AG04449 (cell line): ENCODE results near the gene PADI3.
"Not testable (repeated sequence)": the region's sequence is repeated elsewhere in the genome, so short reads cannot be mapped to it uniquely, and the experiment has no call there.

ENCODE experiments used
- CTCF ChIA-PET: fragments of 350-600 bp; formaldehyde crosslinking; extraction: SDS; loops from one replicate; lab custom pipeline; 2021; ENCODE audit warnings: antibody characterized with exemption; lab: Yijun Ruan, JAX
- POLR2A ChIA-PET: fragments of 400-600, 350-600 bp; formaldehyde crosslinking; extraction: SDS; loops from one replicate; lab custom pipeline; 2020; ENCODE audit warnings: antibody characterized with exemption, inconsistent platforms; lab: Yijun Ruan, JAX
- DNase-seq: peaks from one replicate; pipeline ENCODE4 v3.0.0-alpha.2; 2010; ENCODE audit warnings: low read depth, low spot score
- H3K4me3 ChIP-seq: 2 replicates; pipeline ENCODE4 v1.5.1; 2011; ENCODE audit warnings: low read depth, mild to moderate bottlenecking, control low read depth, low read length
- TF ChIP-seq, protein P1 (sequence below): IDR thresholded peaks from one replicate; pipeline ENCODE4 v1.5.1; 2011; ENCODE audit warnings: mild to moderate bottlenecking, moderate library complexity, low read length, control low read depth, inconsistent platforms; ENCODE audit not compliant: insufficient read depth; ENCODE audit errors: missing control alignments

The PADI3 gene

DNA sequence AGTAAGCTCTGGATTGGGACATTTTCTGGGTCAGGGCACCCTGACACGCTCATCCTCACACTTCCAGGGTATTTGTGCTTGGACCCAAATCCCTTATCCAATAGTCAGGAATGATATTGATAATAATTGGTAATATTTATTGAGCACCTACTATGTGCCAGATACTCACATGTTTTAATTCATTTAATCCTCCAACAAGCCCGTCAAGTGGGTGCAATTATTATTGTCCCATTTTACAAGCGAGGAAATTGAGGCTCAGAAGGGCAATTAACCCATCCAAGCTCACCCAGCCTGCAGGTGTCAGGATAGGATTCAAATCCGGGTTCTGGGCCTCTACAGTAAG, 11.4 kb upstream of the PADI3 start:
- CTCF ChIA-PET, result interaction anchor here (0.6 to 12.2 kb wide), 34 partner anchors 11 to 181 kb away, joined by 3 to 669 read pairs (median 7); partner anchors contain the start of genes PADI2 and PADI3
- no peak overlapping the region for H3K4me3 ChIP-seq
- TF ChIP-seq, protein P1, sequence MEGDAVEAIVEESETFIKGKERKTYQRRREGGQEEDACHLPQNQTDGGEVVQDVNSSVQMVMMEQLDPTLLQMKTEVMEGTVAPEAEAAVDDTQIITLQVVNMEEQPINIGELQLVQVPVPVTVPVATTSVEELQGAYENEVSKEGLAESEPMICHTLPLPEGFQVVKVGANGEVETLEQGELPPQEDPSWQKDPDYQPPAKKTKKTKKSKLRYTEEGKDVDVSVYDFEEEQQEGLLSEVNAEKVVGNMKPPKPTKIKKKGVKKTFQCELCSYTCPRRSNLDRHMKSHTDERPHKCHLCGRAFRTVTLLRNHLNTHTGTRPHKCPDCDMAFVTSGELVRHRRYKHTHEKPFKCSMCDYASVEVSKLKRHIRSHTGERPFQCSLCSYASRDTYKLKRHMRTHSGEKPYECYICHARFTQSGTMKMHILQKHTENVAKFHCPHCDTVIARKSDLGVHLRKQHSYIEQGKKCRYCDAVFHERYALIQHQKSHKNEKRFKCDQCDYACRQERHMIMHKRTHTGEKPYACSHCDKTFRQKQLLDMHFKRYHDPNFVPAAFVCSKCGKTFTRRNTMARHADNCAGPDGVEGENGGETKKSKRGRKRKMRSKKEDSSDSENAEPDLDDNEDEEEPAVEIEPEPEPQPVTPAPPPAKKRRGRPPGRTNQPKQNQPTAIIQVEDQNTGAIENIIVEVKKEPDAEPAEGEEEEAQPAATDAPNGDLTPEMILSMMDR, result no peak
- DNase-seq, result no peak
- POLR2A ChIA-PET, result interaction anchor here (0.9 kb wide), 1 partner anchor 48 kb away, joined by 3 read pairs; no protein-coding TSS in a partner anchor

- ChIA-PET CTCF (interaction anchor here (0.8 to 12.2 kb wide), 8 partner anchors 9 to 179 kb away, joined by 3 to 669 read pairs (median 5); partner anchors contain the start of genes PADI2 and PADI3), POLR2A (no interaction called here)
Measured at GRCh38 chr1:17239420-17239819, 9.5 kb upstream of the PADI3 start.

GRCh38 chr1:17241011-17241779, 7.7 kb upstream of the PADI3 start:
- H3K4me3 ChIP-seq, DNase-seq, POLR2A ChIA-PET: not testable (repeated sequence)
- CTCF ChIA-PET, result interaction anchor here (1.0 to 12.2 kb wide), 7 partner anchors 13 to 166 kb away, joined by 3 to 669 read pairs (median 4); partner anchors contain the start of gene PADI2

More at GRCh38 chr1:17239420-17239819, 9.5 kb upstream of the PADI3 start:
- H3K4me3 ChIP-seq, result no peak overlapping the region
- peak; percentile 72 for DNase-seq
- TF ChIP-seq, protein P1, result no peak

- DNase-seq, POLR2A ChIA-PET, H3K4me3 ChIP-seq: not testable (repeated sequence)
- CTCF ChIA-PET, result interaction anchor here (0.9 to 12.2 kb wide), 6 partner anchors 30 to 165 kb away, joined by 3 to 669 read pairs (median 4); partner anchors contain the start of gene PADI2
Measured at GRCh38 chr1:17241780-17242074, 7.2 kb upstream of the PADI3 start.

DNA sequence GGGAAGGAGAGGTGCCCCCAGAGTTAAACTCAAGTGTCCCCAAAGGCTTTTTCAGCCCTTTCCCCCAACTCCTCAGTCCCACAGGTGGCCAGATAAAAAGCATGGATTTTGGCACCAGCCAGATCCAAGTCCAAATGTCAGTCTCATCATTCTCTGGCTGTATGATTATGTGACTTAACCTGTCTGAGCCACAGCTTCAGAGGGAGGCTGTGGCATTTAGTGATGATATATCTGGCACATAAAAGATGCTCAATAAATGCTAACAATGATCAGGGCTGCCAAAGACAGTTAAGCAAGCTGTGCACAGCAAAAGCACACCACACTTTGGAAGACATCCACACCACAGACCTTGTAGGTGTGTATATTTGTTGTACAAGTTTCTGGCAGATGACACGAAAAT, 5.6 kb upstream of the PADI3 start:
- H3K4me3 ChIP-seq, result no peak overlapping the region
- ChIA-PET POLR2A (no interaction called here), CTCF (interaction anchor here (1.6 to 12.2 kb wide), 2 partner anchors 111 to 118 kb away, joined by 3 to 669 read pairs; partner anchors contain the start of gene PADI2)
- TF ChIP-seq, protein P1, result no peak
- DNase-seq, result no peak

- POLR2A ChIA-PET, result no interaction called here
- TF ChIP-seq, protein P1, result no peak
- CTCF ChIA-PET, result interaction anchor here (0.7 to 7.8 kb wide), 12 partner anchors 9 to 293 kb away, joined by 3 to 104 read pairs (median 4); no protein-coding TSS in a partner anchor
- DNase-seq, result no peak
- H3K4me3 ChIP-seq, result no peak overlapping the region
Measured at GRCh38 chr1:17244821-17245740, 3.8 kb upstream of the PADI3 start.
